Measurements from ENCODE around the gene FMO1. TPM values are rescaled to one million over a fixed set of nuclear protein-coding genes. Genes with fewer than 3 reads are reported as not detected.

The FMO1 gene
- total RNA-seq, 1 donor from 2014 or later: 1.1 TPM

DNA sequence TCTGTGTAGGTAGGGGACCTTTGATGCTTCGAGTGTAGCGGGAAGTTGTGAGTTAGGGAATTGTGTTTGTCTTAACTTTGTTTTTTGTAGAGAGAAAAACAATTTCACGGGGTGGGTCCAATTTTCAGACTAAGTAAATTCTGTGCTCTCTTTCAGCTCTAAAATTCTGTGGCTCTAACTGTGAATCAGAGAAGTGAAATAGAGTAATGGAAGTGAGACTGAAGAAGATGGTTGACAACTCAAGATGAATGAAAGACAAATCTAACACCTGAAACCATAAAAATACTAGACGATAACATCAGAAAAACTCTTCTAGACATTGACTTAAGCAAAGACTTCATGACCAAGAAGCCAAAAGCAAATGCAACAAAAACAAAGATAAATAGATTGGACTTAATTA is 4.4 kb upstream of the FMO1 start:
- no peak for DNase-seq
- Mint-ChIP-seq H3K4me3 (no peak overlapping the region), H3K27me3 (peaks cover 12% of the 10 kb centered on the region), H3K9me3 (peaks cover 9% of the 10 kb centered on the region), H3K36me3 (ENCODE audit: low read depth) (no peaks in the 10 kb centered on the region), H3K4me1 (no peaks in the 10 kb centered on the region), H3K27ac (no peak overlapping the region)
- ChIA-PET CTCF (interaction anchor here (1.0 to 12.2 kb wide), 2 partner anchors 17 to 69 kb away, joined by 4 to 172 read pairs; partner anchors contain the start of gene FMO4), POLR2A (no interaction called here)
- intact Hi-C loops (cut with micrococcal nuclease): loop anchor here (2.0 to 10.0 kb wide), 2 partner anchors 35 to 241 kb away; partner anchors contain the start of gene PRRC2C
- TF ChIP-seq CTCF (IDR thresholded peaks at IDR 0.05): no peak
- no peak for ATAC-seq (ENCODE audit: low read depth)

DNA sequence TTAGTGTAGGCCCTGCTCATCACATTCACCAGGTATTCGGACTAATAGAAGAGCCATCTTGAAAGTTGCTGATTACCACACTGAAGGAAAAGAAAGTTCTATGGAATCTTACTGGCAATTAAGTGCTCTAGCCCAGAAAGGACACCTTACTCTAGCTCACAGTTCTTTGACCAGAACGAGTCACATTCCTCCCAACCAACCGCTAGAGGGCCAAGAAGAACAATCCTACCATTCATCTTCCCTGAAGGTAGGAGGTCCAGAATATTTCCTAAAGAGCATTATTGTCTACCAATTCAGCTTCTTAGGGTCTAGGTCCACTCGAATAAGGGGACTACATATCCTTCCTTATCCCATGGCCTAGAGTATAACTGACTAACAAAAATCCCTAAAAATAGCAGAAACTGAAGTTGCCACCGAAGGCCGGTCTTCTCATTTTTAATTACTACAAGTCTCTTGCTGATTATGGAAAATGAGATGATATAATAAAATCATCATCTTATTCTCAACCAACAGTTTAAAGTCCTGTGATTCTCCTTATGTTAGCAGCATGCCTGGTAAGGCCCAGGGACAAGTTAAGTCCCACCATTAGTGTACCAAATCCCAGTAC is 2.7 kb upstream of the FMO1 start:
- ATAC-seq (ENCODE audit: low read depth) (peak; percentile 37), DNase-seq (no peak)
- Mint-ChIP-seq H3K27ac (no peak overlapping the region), H3K4me3 (no peak overlapping the region), H3K9me3 (no peaks in the 10 kb centered on the region), H3K4me1 (no peaks in the 10 kb centered on the region), H3K36me3 (ENCODE audit: low read depth) (no peaks in the 10 kb centered on the region), H3K27me3 (peaks cover 4% of the 10 kb centered on the region)
- intact Hi-C loops (cut with micrococcal nuclease): loop anchor here (1.0 to 10.0 kb wide), 3 partner anchors 33 to 239 kb away; partner anchors contain the start of gene PRRC2C
- POLR2A ChIA-PET: interaction anchor here (1.6 kb wide), 1 partner anchor 68 kb away, joined by 11 read pairs; the partner anchor contains the start of gene FMO4
- CTCF ChIA-PET: interaction anchor here (0.8 to 12.2 kb wide), 8 partner anchors 9 to 67 kb away, joined by 3 to 172 read pairs (median 5); partner anchors contain the start of gene FMO4
- TF ChIP-seq CTCF (IDR thresholded peaks at IDR 0.05): no peak

DNA sequence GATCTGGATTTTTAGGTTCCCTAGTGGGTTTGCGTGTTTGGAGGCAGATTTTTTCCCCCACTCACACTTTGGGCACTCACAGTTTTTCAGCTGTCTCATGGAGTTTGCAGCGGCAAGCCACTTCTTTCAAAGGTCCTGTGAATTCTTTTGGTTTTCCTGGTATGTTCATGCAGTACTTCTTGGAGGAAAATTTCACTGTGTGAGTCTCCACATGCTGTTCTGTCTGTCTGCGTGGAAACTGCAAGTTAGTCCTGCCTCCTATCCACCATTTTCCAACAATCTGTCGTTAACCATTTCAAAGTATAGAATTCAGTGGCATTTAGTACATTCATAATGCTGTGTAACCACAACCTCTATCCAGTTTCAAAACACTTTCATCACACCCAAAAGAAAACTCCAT is 793 bp upstream of the FMO1 start:
- ChIA-PET POLR2A (no interaction called here), CTCF (interaction anchor here (12.2 kb wide), 1 partner anchor 66 kb away, joined by 172 read pairs; the partner anchor contains the start of gene FMO4)
- ATAC-seq (ENCODE audit: low read depth): no peak
- no peak for TF ChIP-seq CTCF (IDR thresholded peaks at IDR 0.05)
- H3K4me3 Mint-ChIP-seq: no peak overlapping the region
- H3K27ac Mint-ChIP-seq: no peak overlapping the region
- no peaks in the 10 kb centered on the region for H3K9me3 Mint-ChIP-seq
- DNase-seq: no peak
- peaks cover 10% of the 10 kb centered on the region for H3K4me1 Mint-ChIP-seq
- peaks cover 3% of the 10 kb centered on the region for H3K27me3 Mint-ChIP-seq
- intact Hi-C loops (cut with micrococcal nuclease): loop anchor here (10.0 kb wide), 1 partner anchor 237 kb away; the partner anchor contains the start of gene PRRC2C
- no peaks in the 10 kb centered on the region for H3K36me3 Mint-ChIP-seq (ENCODE audit: low read depth)

- DNase-seq (no peak), ATAC-seq (ENCODE audit: low read depth) (no peak)
- Mint-ChIP-seq H3K4me3 (no peak overlapping the region), H3K9me3 (no peaks in the 10 kb centered on the region), H3K4me1 (peaks cover 17% of the 10 kb centered on the region), H3K36me3 (ENCODE audit: low read depth) (no peaks in the 10 kb centered on the region), H3K27ac (no peak overlapping the region), H3K27me3 (peaks cover 4% of the 10 kb centered on the region)
- no peak for TF ChIP-seq CTCF (IDR thresholded peaks at IDR 0.05)
- ChIA-PET CTCF (interaction anchor here (1.0 to 12.2 kb wide), 2 partner anchors 38 to 64 kb away, joined by 3 to 172 read pairs; partner anchors contain the start of gene FMO4), POLR2A (no interaction called here)
- intact Hi-C loops (cut with micrococcal nuclease): loop anchor here (10.0 kb wide), 1 partner anchor 236 kb away; the partner anchor contains the start of gene PRRC2C
Measured at GRCh38 chr1:171248841-171249240, 547 bp downstream of the FMO1 start.

- no peak overlapping the region for H3K27ac Mint-ChIP-seq
- H3K4me1 Mint-ChIP-seq: peaks cover 17% of the 10 kb centered on the region
- peaks cover 4% of the 10 kb centered on the region for H3K27me3 Mint-ChIP-seq
- H3K9me3 Mint-ChIP-seq: no peaks in the 10 kb centered on the region
- no peak for TF ChIP-seq CTCF (IDR thresholded peaks at IDR 0.05)
- H3K36me3 Mint-ChIP-seq (ENCODE audit: low read depth): no peaks in the 10 kb centered on the region
- ChIA-PET CTCF (interaction anchor here (12.2 kb wide), 1 partner anchor 63 kb away, joined by 172 read pairs; the partner anchor contains the start of gene FMO4), POLR2A (interaction anchor here (1.3 kb wide), 1 partner anchor 29 kb away, joined by 3 read pairs; no protein-coding TSS in a partner anchor)
- ATAC-seq (ENCODE audit: low read depth) (no peak), DNase-seq (no peak)
- no peak overlapping the region for H3K4me3 Mint-ChIP-seq
- intact Hi-C loops (cut with micrococcal nuclease): no loop called here
Measured at GRCh38 chr1:171250263-171250662, 2.0 kb downstream of the FMO1 start.

Data from activated B cell treated with CpG ODN at 0.5 μM for 24 hours (primary cell).